GM18873 (cell line): ENCODE measurements around the gene MECR.
"Not testable (repeated sequence)": the region's sequence is repeated elsewhere in the genome, so short reads cannot be mapped to it uniquely, and the experiment has no call there.

ENCODE experiments used
- ATAC-seq: cut with Tn5 transposase; IDR thresholded peaks from one replicate; pipeline ENCODE4 v1.9.1; 2021; ENCODE audit warnings: mild to moderate bottlenecking, moderate library complexity, moderate number of reproducible peaks; ENCODE audit not compliant: unreplicated experiment, low FRiP score

MECR gene

DNA sequence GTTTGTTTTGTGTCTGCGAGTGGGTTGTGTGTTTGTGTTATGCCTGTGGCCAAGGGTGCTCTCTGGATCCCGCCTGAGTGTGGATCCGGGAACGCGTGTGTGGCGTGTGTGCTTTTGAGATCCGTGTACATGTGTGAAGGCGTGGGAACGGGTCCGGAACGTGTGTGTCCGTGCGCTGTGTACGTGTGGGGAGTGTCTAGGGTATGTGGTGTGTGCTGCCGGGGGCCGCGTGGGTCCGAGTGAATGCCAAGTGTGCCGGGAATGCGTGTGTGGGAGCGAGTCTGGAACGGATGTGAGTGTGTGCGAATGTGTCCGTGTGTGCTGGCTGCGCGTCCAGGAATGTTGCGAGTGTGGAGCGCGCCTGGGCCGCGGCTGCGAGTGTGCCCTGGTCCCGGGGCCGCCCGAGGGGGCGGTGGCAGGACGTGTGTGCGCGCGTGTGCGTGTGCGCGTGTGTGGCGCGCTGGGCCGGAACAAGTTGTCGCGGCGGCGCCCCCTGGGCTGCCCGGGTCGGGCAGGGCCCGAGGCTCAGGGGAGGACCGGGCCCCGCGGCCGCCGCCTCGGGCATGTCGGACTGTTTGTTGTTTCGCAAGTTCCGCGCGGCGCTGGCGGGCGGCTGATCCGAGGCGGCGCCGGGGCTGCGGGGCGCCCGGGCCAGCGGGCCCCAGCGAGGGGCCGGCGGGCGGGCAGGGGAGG is 6.5 kb upstream of the MECR start:
- no peak for ATAC-seq

DNA sequence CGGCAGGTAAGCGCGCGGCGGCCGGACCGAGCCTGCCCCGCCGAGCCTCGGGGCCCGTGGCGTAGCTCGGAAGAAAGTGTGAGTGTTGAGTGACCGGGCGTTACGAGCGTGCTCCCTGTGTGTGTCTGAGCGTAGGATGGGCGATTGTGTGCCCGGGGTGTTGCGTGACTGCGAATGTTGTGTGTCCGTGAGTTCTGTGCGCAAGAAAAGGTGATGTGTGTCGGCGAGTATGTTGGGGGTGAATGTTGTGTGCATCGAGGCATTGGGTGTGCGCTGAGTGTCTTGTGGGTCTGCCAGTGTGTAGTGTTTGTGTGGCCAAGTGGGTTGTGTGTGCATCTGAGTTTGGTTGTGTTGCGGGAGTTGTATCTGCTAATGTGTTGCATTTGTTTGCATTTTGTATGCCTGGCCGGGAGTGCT is 6.0 kb upstream of the MECR start:
- no peak for ATAC-seq

DNA sequence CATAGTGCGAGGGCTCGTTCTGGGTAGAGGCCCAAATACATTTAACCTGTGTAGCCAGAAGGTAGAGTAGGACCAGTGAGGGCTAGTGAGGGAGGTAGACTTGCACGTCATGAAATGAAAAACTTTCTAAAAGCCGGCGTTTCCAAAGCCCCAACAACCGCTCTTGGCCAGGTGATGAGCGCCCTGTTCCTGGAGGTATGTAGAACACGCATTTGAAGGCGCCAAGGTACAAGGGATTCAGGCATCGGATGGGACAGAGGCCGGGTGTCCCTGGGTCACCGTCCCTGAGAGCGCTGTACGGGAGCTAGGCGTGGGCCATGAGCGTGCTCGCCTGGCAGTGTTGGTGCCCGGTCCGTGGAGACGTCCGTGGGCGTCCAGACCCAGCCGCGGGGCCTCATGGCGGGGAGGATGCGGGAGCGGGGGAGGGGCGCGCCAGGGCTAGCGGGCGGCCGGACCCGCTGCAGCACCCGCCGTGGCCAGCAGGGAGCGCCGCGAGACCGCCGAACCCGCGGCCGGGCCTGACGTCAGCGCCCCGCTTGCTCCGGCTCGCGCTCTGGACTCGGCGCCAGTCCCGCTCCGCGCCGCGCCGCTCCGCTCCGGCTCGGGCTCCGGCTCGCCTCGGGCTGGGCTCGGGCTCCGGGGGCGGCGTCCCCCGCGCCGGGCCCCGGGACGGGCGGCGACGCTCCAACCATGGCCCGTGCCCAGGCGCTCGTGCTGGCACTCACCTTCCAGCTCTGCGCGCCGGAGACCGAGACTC is 5.4 kb upstream of the MECR start, which contains the start of gene PTPRU:
Gene PTPRU (plus strand): TSS at position 568 of the 757 bp plus-strand sequence. CDS start 123 bp downstream, at position 691.
- no peak for ATAC-seq

DNA sequence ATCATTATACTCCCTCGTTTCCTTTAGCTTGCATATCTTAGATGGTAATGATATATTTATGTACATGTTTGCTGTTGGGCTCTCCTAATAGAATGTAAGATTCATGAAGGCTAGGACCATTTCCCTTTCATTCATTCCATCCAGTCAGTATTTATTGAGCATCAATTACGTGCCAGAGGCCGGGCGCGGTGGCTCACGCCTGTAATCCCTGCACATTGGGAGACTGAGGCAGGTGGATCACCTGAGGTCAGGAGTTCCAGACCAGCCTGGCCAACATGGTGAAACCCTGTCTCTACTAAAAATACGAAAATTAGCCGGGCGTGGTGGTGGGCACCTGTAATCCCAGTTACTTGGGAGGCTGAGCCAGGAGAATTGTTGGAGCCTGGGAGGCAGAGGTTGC is 4.1 kb upstream of the MECR start:
- ATAC-seq = not testable (repeated sequence)

DNA sequence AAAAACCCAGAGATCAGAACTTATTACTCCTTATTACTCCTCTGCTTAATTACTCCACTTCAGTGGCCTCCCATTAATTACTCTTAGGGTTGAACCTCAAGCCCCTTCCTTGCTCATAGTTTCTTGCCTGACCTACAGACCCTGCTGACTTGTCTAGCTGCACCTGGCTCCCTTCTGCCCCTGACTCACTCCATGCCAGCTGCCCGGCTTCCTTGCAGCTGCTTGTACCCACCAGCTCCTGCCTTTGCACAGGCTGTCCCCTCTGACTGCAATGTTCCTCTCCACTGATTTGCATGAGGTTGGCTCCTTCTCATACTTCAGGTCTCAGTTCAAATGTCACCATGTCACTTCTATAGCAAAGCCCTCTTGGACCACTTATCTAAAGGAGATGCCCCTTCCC is 3.7 kb upstream of the MECR start:
- no peak for ATAC-seq

DNA sequence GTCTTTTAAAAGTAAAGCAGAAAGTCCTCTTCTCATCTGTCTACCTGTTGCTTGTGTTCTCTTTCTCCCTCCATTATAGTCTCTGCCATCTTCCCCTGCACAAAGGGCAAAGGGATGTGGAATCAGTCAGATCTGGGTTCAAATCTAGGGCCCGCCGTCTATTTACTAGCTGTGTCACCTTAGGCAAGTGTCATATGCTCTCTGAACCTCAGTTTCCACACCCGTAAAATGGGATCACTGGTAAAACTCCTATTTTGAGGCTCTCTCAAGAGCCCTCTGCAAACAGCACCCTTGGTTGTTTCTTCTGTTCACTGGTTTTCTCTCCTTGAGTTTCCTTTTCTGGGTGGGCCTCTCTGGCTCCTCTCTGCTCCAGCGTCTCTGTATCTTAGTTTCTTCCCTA is 3.0 kb upstream of the MECR start:
- no peak for ATAC-seq

DNA sequence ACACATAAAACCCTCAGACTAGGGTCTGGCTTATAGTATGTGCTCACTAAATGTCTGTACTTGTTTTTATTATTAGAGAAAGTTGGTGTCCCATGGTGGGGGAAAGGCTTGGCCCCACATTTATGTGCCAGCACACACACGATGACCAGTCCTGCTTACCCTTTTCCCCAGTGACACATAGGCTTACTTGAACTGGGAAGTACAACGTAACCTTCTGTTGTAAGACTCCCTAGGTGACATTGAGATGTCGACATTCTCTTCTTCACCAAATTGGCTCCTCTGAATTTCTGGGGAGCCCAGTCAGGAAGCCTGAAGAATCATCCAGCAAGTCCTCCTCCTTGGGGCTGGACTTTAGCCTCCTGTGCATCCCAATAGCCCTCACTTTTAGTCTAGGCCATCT is 1.7 kb upstream of the MECR start:
- no peak for ATAC-seq

DNA sequence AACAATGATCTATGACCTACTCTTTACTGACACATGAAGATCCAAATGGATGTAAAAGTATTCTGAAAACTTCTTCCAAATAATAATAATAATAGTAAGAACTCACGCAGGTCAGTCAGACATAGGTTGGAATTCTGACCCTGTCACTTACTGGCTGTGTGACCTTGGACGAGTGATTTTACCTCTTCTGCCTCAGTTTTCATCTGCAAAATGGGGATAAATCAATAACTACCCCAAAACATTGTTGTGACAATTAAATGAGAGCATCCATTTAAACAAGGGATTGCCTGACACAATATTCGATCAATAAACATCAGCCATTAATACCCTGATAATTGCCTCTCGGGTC is 556 bp downstream of the MECR start:
- ATAC-seq = no peak

DNA sequence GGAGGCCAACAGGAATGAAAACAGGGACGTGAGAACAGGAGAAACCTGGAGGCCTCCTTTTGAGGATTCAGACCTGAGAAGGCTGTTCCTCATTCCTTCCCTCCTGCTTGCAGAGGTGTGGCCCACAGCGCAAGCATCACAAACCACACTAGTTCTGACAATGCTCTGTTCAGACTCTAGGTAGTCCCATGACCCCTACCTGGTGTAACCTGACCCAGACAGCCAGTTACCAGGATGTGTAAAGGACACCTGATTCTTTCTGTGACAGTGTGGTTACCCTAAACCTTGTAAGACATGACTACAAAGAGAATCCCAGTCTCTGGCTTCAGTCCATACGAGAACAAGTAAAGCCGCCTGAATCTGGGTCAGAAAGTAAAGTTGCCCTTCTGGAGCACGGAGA is 3.2 kb downstream of the MECR start:
- ATAC-seq = no peak

DNA sequence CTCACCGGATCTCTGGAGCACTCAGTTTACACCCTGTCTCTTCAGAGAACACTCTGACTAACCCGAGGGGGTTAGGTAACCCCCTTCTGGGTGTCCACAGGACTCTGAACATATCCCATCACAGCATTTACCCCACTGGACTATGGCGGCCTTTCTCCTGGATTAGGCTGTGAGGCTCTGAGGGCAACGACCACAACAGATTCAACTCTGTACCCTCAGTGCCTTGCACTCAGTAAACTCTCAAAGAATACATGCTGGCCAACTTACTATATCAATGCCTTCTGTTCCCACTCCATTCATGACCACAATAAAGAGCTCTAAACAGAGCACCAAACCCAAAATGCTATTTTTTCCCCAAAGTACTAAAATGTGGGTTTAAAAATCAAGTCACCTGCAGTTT is 5.4 kb downstream of the MECR start:
- ATAC-seq = no peak

DNA sequence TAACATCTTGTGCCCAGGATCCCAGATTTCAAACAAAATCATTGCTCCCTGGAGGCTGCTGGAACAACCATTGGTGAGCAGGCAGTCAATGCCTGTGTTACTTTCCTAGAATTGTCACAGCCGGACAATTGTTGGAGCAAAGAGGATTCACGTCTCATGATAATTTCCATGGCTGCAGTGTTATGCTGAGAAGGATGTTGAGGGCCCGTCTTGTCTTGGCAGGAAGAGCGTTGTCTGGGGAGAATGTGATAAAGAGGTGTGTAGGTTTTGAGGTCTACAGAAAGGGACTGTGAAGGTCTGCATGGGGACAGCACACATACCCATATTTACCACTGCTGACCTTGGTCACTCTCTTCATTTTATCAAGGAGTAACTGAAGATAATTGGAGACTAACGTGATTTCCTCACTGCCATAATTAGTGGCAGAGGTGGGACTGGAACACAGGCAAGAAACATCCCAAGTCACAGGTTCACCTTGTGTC is 6.3 kb downstream of the MECR start:
- ATAC-seq = no peak

DNA sequence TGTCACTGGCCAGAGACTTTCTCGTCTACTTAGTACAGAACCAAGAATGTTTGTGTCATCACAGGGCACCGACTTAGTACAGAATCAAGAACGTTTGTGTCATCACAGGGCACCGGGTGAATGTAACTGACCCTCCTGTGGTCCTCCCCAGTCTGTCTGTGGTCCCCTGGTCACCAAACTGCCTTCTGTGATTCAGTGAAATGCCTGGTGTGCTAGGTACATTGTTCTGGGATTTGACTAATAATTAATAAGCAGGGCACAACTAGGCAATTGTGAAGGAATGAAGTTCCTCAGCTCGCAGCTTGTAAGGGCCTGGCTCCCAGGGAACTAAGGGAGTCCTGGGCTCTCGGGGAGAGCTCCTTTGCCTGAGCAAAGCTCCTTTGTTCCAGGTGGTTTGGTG is 7.2 kb downstream of the MECR start:
- ATAC-seq = no peak

DNA sequence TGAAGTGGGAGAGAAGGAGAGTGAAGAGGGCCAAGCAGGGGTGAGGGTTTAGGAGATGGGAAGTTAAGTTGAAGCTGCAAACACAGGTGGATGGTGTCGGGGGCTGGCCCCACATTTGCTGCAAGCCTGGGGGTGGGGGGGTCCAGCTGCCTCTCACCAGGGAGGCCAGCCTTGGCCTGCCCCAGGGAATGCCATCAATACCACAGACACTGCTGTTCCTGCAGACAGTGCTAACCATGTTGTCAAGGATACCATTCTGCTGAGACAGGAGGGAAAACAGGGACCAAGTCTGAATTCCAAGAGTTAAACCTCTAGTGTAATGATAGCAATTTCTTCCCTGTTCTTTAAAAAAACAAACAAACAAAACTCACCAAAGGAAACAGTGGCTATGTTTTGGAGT is 8.0 kb downstream of the MECR start:
- no peak for ATAC-seq

DNA sequence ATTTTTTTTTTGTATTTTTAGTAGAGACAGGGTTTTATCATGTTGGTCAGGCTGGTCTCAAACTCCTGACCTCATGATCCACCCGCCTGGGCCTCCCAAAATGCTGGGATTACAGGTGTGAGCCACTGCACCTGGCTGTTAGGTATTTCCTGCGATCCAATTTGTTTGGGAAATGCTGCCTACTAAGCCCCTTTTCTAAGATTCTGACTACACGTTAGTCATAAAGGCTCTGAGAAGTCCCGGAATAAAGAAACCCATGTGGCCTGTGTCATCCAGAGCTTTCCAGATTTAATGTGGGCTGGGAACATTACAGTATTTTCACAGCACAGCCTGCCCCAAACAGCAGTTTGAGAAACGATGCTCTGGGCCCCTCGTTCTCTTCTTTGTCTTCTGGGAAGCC is 8.5 kb downstream of the MECR start:
- not testable (repeated sequence) for ATAC-seq

DNA sequence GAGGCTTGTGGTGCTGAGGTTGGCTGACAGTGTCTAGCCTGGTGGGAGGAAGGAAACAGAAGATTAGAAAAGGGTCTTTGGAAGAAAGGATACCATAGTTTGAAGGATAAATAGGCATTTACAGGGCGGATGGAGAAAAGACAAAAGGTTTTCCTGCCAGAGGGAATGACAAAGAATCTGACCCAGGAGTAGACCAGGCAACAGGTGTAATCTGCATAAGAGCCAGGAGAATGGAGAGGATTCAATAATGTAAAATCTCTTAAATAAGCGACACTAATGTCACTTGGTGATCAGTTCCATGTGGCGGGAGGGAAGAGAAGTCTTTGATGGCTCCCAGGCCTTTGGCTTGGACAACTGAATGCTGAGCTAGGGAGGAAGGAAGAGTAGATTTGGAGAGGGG is 9.4 kb downstream of the MECR start:
- no peak for ATAC-seq

DNA sequence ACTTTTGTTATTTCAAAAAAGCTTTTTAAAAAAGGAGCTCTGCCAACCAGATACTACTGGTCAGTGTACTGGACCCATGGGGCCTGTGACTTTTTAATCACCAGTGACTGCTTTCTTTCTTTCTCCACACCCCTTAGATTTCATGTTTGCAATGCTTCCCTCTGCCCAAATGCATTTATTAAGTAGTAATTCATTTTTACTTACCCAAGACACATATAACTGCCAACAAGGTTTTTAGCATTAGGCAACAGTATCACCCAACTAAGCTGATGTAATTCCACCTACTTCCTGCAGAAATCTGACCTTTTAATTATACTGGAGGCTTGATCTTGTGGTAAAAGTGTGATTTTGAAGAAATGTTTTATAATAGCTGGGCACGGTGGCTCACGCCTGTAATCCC is 12.5 kb downstream of the MECR start:
- ATAC-seq = no peak

DNA sequence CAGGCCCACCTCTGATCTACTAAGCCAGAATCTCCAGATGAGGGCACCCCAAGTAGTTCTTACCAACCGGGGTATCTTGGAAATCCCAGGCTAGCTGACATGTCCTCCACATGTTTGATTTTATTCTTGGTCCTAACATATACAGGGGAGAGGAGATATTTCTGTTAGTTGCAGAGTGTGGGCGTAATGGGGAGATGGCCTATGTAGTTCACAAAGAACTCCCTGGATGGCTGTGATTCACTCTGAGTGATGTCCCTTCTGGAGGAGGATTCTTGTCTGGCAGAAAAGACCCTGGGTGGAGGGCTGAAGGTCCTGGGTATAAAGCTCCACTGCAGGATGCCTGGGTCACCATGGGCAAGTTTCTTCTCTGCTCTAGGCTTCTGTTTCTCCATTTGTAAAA is 13.1 kb downstream of the MECR start:
- ATAC-seq = no peak

DNA sequence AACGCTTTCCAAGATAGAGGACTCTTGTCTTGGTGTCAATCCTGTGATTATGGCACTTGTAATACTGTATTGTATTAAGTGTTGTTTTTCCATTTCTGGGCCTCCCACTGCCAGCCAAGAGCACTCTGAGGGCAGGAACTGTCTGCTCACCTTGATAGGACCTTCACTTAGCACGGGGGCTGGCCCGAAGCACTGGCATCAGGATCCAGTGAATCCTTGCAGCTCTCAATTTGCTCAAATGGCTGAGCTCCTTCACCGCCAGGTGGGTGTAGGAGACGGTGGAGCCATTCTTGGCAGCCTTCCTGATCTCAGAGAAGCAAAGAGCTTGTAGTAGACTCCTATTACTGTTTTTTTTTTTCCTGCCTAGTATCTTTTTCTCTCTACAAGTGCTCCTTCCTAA is 17.7 kb downstream of the MECR start:
- no peak for ATAC-seq

DNA sequence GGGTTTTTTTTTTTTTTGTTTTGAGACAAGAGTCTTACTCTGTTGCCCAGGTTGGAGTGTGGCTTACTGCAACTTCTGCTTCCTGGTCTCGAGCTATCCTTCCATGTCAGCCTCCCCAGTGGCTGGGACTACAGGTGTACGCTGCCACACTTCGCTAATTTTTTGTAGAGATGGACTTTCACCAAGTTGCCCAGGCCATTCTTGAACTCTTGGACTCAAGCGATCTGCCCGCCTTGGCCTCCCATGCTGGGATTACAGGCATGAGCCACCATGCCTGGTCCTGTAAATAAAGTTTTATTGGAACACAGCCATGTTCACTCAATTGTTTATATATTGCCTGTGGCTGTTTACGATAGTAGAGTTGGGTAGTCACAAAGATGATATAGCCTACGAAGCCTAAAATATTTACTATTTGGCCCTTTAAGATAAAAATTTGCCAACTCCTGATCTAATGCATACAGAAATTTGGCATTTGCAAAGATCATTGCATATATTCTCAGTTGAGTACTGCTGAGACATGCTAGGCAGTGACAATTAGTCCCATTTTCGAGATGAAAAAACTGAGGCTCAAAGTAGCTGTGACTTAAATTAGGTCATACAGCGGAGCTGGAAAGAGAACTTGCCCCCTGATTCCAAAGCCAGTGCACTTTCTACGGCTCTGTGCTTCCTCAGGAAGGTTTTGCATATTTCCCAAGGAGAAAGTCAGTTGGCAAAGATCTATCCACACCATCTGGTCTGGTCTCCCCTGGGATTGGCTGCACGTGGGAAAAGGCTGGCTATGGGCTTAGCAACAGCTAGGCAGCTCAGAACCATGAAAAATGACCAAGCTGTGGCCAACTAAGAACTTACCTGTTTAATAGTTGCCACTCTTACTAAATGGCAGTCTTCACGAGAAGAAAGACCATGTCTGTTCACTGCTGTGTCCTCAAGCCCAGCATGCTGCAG is 19.4 kb downstream of the MECR start:
- ATAC-seq = no peak

DNA sequence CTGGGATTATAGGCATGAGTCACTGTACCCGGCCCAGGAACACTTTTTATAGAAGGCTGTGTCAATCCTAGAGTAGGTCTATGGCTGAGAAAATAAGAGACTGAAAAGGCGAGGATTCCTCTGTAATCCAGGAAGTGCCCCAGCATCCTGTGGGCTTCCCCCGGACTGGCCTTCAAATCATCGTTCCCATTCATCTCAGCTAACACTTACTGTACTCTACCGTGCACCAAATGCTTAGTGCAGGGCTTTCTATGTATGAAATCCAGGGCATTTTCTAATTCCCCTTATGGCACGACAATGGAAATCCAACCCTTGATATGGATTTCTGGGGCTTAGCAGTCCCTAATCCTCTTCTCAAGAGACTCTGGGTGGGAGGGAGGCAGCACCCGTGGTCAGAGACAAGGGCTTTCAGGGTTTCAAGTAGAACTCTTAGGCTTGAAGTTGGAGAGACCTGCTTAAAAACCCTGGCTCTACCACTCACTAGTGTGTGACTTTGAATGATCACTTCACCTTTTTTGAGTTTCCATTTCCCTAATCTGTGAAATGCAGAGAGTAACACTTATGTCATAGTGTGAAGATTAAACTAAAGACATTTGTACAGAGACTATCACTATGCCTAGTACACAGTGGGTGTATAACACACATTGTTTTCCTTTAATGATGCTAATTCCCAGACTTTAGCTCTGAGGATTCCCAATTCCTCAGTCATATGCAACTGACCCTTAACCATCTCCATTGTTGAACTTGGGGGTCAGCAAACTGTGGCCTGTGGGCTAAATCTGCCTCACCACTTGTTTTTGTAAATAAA is 20.3 kb downstream of the MECR start:
- ATAC-seq = no peak
